RWPE1 (cell line): ENCODE results near the gene ABCD3.
"Not testable (repeated sequence)": the region's sequence is repeated elsewhere in the genome, so short reads cannot be mapped to it uniquely, and the experiment has no call there.

ENCODE experiments used
- CTCF ChIA-PET: fragments of 350-600 bp; sonication (Branson Sonifier 250); formaldehyde crosslinking; extraction: SDS; loops from one replicate; lab custom pipeline; 2021; lab: Yijun Ruan, JAX
- POLR2A ChIA-PET: fragments of 400-600 bp; formaldehyde crosslinking; extraction: SDS; loops from one replicate; lab custom pipeline; 2020; ENCODE audit warnings: antibody characterized with exemption; ENCODE audit not compliant: low non-redundant PET; lab: Yijun Ruan, JAX
- DNase-seq: peaks from one replicate; pipeline ENCODE4 v3.0.0; 2012; ENCODE audit warnings: low spot score
- H3K27ac ChIP-seq: fragments of 450-650 bp; 2 replicates; pipeline ENCODE4 v1.5.1; 2017
- CTCF ChIP-seq: fragments of 450-650 bp; conservative IDR thresholded peaks from 2 replicates; pipeline ENCODE4 v1.5.1; 2017; ENCODE audit warnings: low read depth, mild to moderate bottlenecking

Gene ABCD3

GRCh38 chr1:94554580-94554979 lies 136.4 kb downstream of the ABCD3 start:
- POLR2A ChIA-PET: no interaction called here
- TF ChIP-seq CTCF: no peak
- no peak for DNase-seq
- CTCF ChIA-PET: no interaction called here
- H3K27ac ChIP-seq: peak overlapping the region; percentile 22; the same call in 1 of the 2 replicates

DNA sequence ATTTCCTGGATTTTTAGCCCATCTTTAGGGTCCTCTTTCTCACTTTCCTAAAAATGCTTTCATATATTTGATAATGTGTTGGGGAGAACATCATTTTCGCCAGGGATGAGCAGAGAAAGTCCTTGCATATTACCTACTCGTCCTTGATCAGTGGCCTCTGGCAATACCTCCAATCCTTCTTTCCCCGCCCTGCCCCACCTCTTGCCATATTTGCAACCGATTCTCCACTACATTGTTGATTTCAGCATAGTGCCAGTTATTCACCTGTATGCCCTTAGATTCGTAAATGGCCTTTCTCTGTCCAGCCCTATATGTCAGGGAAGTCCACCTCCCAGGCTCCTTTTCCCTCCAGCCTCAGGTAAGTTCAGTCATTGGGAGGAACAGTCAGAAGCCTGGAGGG lies 136.9 kb downstream of the ABCD3 start:
- ChIA-PET POLR2A (no interaction called here), CTCF (no interaction called here)
- no peak overlapping the region for H3K27ac ChIP-seq

GRCh38 chr1:94559921-94560320 lies 141.7 kb downstream of the ABCD3 start:
- POLR2A ChIA-PET: no interaction called here
- no peak for TF ChIP-seq CTCF
- no peak overlapping the region for H3K27ac ChIP-seq
- DNase-seq: no peak
- CTCF ChIA-PET: interaction anchor here (0.7 kb wide), 1 partner anchor 240 kb away, joined by 3 read pairs; no protein-coding TSS in a partner anchor

More for the DNA sequence above, 136.9 kb downstream of the ABCD3 start:
- DNase-seq: no peak
- no peak for TF ChIP-seq CTCF

- POLR2A ChIA-PET: no interaction called here
- no peak for TF ChIP-seq CTCF
- H3K27ac ChIP-seq: no peak overlapping the region
- no peak for DNase-seq
- CTCF ChIA-PET: interaction anchor here (0.7 kb wide), 1 partner anchor 239 kb away, joined by 3 read pairs; no protein-coding TSS in a partner anchor
Observed at GRCh38 chr1:94560333-94560732, 142.1 kb downstream of the ABCD3 start.

DNA sequence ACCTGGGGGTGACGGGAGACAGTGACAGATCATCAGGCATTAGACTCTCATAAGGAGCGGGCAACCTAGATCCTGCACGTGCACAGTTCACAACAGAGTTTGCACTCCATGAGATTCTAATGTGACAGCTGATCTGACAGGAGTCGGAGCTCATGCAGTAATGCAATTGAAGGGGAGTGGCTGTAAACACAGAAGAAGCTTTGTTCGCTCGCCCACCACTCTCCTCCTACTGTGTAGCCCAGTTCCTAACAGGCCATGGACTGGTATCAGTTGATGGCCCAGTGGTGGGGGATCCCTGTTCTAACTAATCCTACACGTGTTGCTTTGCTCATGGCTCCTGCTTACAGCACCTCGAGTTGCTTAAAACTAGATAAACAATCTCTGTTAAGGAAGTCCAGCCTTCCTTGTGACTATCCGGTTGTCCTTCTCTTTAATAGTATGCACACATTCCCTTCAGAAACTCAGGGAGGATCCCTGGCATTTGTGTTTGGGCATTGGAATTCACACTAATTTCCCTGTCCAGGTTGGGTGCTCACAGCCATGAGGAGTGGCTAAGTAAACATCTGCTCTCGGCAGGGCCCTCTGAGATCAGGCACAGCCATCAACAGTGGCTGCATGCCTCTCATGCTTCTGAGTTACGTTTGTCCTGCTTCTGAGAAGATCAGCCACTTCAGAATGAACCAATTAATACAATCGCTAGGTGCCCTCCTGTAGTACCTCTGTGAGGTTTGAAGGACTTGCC lies 144.5 kb downstream of the ABCD3 start:
- ChIA-PET POLR2A (no interaction called here), CTCF (no interaction called here)
- DNase-seq: no peak
- H3K27ac ChIP-seq: no peak overlapping the region
- TF ChIP-seq CTCF: no peak

DNA sequence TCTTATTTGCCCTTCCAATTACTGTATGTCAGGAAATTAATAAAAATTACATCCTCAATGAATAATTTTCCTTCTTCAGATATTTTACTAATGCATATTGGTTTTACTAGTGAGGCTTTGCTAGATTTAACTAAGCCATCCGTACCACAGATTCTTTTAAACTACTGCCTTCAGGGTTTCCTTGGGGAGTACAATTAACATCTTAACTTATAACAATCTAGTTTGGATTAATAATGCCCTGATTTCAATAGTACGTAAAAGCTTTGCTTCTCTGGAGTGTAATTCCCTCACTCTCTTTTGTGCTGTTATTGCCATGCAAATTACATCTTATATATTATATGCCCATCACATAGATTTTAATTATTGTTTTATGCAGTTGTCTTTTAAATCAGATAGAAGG lies 147.7 kb downstream of the ABCD3 start:
- no peak for TF ChIP-seq CTCF
- CTCF ChIA-PET: no interaction called here

GRCh38 chr1:94566436-94566835 lies 148.2 kb downstream of the ABCD3 start:
- POLR2A ChIA-PET, DNase-seq, H3K27ac ChIP-seq, CTCF ChIA-PET: not testable (repeated sequence)

More for the DNA sequence above, 147.7 kb downstream of the ABCD3 start:
- POLR2A ChIA-PET: no interaction called here
- no peak overlapping the region for H3K27ac ChIP-seq
- no peak for DNase-seq

DNA sequence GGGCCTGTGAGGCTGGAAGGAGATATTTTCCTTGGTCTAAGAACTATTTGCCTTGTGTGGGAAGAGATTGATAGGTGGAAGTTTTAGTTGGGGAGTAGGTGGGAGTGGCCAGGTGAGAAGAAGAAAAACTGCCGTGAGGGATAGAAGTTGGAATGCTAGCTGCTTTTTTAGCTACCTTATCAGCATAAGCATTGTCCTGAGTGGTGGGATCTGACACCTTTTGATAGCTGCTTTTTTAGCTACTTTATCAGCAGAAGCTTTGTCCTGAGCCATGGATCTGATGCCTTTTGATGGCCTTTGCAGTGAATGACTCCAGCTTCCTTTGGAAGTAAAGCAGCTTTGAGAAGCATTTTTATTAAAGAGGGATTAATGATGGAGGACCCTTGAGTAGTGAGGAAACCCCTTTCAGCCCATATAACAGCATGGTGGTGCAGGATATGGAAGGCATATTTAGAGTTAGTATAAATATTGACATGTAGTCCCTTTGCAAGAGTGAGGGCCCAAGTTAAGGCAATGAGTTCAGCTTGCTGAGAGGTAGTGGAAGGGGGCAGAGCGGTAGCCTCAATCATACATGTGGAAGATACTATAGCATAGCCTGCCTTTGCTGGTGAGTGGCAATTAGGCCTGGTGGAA lies 149.9 kb downstream of the ABCD3 start:
- CTCF ChIA-PET, DNase-seq, H3K27ac ChIP-seq, POLR2A ChIA-PET: not testable (repeated sequence)
